Right kidney (tissue), 9 donors: ENCODE results near the gene GSPT2.
"Not testable (repeated sequence)": the region's sequence is repeated elsewhere in the genome, so short reads cannot be mapped to it uniquely, and the experiment has no call there.

Experiments used
- DNase-seq: peaks from one replicate; pipeline ENCODE4 v3.0.0-alpha.2; 2016
- long read RNA-seq, 8 donors: transcript quantifications; one replicate each; lab custom pipeline, GENCODE V29; 2026

GSPT2 gene
- long read RNA-seq, donor 1, transcript GSPT2-201 (1 exons, 2,802 nt), result major isoform, 28 of 28 reads
- long read RNA-seq, donor 1, partial matches to known transcripts, result 0 of 28 reads
- long read RNA-seq, donor 1, other reads (novel, unspliced or antisense), result 0 of 28 reads
- long read RNA-seq, donor 2, transcript GSPT2-201 (1 exons, 2,802 nt), result major isoform, 26 of 26 reads
- long read RNA-seq, donor 2, partial matches to known transcripts, result 0 of 26 reads
- long read RNA-seq, donor 2, other reads (novel, unspliced or antisense), result 0 of 26 reads
- long read RNA-seq, donor 3, transcript GSPT2-201 (1 exons, 2,802 nt), result major isoform, 15 of 15 reads
- long read RNA-seq, donor 3, partial matches to known transcripts, result 0 of 15 reads
- long read RNA-seq, donor 3, other reads (novel, unspliced or antisense), result 0 of 15 reads
- long read RNA-seq, donor 4, transcript GSPT2-201 (1 exons, 2,802 nt), result major isoform, 38 of 38 reads
- long read RNA-seq, donor 4, partial matches to known transcripts, result 0 of 38 reads
- long read RNA-seq, donor 4, other reads (novel, unspliced or antisense), result 0 of 38 reads
- long read RNA-seq, donor 5, transcript GSPT2-201 (1 exons, 2,802 nt), result major isoform, 27 of 27 reads
- long read RNA-seq, donor 5, partial matches to known transcripts, result 0 of 27 reads
- long read RNA-seq, donor 5, other reads (novel, unspliced or antisense), result 0 of 27 reads
- long read RNA-seq, donor 6, transcript GSPT2-201 (1 exons, 2,802 nt), result major isoform, 33 of 33 reads
- long read RNA-seq, donor 6, partial matches to known transcripts, result 0 of 33 reads
- long read RNA-seq, donor 6, other reads (novel, unspliced or antisense), result 0 of 33 reads
- long read RNA-seq, donor 7, transcript GSPT2-201 (1 exons, 2,802 nt), result major isoform, 57 of 57 reads
- long read RNA-seq, donor 7, partial matches to known transcripts, result 0 of 57 reads
- long read RNA-seq, donor 7, other reads (novel, unspliced or antisense), result 0 of 57 reads
- long read RNA-seq, donor 8, transcript GSPT2-201 (1 exons, 2,802 nt), result major isoform, 22 of 22 reads
- long read RNA-seq, donor 8, partial matches to known transcripts, result 0 of 22 reads
- long read RNA-seq, donor 8, other reads (novel, unspliced or antisense), result 0 of 22 reads

DNA sequence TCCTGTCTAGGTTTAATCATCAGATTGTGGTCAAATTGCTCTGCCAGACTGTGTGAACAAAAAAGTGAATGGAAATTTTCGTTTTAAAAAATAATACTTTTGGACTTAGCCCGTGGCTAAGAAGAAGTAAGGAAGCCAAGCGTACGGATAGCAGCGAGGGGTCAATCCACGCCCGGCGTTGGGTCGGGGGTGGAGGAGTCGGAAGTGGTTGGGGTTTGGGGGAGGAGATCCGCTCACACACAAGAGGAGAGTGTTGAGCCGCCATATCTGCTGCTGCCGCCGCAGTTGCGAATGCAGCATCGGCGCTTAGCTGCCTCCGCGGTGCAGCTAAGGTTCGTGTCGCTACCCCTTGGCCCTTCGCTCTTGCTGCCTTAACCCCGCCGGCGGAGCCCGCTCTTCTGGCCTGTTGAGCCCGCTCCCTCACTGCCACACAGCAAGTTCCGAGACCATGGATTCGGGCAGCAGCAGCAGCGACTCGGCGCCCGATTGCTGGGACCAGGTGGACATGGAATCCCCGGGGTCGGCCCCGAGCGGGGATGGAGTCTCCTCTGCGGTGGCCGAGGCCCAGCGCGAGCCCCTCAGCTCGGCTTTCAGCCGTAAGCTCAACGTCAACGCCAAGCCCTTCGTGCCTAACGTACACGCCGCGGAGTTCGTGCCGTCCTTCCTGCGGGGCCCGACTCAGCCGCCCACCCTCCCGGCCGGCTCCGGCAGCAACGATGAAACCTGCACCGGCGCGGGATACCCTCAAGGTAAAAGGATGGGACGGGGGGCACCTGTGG, at the start of gene GSPT2:
GSPT2 (plus strand) TSS at position 264 of the 779 bp plus-strand sequence; CDS start at position 449, 185 bp downstream.
- DNase-seq, result peak; percentile 83

DNA sequence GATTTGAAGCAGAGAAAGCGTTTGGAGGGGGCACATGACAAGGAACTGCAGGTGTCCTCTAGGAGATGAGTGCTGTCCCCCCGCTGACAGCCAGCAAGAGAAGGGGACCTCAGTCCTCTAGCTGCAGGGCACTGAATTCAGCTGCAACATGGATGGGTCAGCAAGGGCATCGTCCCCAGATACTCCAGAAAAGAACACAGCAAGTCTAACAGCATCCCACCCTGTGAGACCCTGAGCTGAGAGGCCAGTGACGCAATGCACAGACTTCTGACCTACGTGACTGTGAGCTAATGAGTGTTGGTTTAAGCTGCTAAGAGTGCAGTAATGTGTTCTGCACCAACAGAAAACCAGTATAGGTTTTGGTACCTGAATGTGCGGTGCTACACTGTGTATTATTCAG, 49.0 kb upstream of the GSPT2 start:
- no peak for DNase-seq

GRCh38 chrX:51697397-51697796, 45.8 kb upstream of the GSPT2 start:
- no peak for DNase-seq

DNA sequence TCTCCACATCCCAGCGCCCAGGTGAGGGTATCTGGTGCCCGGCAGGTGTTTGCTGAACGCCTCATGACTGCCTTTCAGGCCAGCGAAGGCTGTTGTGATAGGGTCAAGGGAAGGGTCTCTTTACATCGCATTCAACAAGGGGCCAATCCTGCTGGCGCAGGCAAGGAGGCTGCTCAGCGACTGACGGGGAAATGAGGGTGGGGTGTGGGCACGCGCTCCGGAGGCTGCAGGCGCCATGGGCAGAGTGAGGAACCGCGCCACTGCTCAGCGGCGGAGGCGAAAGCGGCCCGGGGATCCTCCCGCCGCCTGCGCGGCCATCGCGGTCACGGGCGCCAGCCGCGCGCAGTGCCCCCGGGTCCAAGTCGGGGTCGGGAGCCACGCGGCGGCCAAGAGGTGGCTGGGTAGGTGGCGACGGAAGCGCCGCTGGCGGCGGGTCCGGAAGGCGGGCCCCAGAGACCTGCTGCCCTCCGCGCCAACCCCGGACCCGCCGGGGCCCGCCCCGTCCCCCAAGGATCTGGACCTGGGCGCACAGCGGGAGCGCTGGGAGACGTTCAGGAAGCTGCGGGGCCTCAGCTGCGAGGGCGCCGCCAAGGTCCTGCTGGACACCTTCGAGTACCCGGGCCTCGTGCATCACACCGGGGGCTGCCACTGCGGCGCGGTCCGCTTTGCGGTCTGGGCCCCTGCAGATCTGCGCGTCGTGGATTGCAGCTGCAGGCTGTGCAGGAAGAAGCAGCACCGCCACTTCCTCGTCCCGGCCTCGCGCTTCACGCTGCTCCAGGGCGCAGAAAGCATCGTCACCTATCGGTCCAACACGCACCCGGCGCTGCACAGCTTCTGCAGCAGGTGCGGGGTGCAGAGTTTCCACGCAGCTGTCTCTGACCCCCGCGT, 32.7 kb upstream of the GSPT2 start, which contains the start of gene CENPVL1:
CENPVL1 (plus strand) TSS at position 236 of the 888 bp plus-strand sequence; CDS start at position 236, 0 bp downstream.
- DNase-seq, result not testable (repeated sequence)

DNA sequence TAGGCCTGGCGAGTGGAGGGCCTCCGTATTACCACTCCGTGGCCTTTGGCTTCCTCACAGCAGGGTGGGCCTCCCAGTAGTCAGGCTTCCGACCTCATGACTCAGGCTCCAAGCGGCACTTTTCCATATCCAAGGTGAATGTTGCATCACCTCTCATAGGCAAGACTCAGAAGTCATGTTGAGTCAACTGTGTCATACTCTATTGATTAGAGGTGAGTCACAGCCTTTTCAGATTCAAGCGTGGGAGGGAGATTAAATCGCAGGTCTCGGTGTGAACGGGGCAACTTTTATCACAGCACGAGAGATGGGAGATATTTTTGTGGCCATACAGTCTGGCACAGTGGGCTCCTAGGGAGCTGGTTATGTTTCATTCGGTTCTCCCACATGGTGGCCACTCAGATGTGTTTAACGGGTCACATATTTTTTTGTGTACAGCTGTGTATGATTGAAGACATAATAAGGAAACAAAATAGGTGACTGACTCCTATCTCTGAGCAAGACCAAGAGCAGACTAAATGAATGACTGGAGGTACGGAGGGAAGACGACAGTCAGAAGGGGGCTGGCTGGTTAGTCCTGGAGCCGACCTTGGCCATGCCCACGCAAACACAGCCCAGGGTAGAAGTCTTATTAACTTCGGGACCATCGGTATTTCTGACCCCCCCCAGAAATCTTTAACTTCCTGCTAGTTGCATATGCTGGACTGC, 30.1 kb upstream of the GSPT2 start:
- not testable (repeated sequence) for DNase-seq

DNA sequence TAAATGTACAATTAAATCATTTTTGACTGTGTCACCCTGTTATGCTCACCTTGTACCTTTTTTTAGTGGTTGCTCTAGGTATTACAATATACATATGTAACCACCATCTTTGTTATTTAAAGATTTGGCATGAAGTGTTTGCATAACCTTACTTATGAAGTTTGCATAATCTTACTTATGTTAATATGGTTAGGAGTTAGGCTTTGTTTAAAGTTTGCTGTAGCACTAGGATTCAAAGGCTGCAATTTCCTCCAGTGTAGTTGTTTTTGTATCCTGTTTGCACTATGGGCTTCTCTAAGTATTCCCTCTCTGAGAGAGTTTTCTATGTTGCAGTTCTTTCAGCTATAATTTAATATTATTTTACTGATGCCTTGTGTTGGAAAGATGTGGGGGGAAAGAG, 15.0 kb upstream of the GSPT2 start:
- no peak for DNase-seq

GRCh38 chrX:51737091-51737490, 6.2 kb upstream of the GSPT2 start:
- DNase-seq, result no peak

DNA sequence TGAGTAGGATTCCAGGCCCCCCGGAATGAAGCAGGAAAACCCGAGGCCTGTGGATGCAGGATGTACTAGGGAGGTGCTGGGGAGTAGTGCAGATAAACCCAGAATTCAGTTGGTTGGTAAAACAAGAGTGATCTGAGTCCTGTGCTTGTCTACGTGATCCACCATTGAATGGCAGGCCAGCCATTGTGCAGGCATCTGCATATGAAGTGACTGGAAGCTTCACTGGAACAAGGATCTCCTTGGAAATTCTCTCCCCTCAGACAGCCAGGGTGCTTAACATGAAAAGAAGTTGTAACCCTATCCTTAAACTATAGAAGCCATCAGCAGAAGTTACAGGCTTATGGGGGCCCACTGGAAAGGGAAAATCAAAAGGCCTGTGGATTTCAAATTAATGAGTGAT, 656 bp upstream of the GSPT2 start:
- DNase-seq, result no peak

GRCh38 chrX:51747671-51748070, 4.4 kb downstream of the GSPT2 start:
- DNase-seq, result no peak

- no peak for DNase-seq
These were observed 16.0 kb downstream of the GSPT2 start for GRCh38 chrX:51759055-51759839.

DNA sequence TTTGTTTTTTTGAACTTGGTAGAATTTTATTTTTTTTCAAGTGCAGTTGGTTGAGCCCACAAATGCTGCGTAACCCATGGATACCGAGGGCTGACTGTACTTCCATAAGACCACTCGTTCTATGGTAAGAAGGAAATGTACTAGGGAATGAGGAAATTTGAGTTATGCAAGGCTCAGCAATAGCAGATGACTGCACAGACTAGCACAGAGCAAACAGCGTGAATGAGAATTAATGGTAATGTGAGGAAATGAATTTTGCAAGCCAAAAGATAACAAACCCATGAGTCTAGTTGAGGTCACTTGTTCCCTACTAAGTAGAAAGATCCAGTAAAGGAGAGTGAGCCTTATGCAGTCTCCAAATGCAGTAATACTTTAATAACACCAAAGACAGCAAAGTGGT, 17.4 kb downstream of the GSPT2 start:
- DNase-seq, result no peak

DNA sequence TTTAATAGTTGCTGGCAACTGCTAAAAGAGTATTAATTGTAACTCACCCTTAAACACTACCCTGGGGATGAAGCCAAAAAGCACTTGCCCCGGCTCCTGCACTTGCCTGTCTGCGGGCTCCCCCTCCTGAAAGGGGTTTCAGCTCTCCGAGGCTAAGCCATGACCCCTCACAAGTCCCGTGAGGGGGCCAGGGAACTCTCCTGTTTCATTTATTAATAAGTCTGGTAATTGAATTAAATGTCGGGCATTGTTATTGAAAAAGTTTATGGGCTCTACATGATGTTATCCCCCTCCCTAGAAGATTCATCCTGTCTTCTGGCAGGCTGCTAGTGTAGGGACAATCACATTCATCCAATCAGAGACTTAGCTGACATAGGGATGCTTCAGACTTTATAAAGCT, 23.3 kb downstream of the GSPT2 start:
- DNase-seq, result no peak

GRCh38 chrX:51776851-51777250, 33.6 kb downstream of the GSPT2 start:
- DNase-seq, result no peak

GRCh38 chrX:51779306-51779705, 36.1 kb downstream of the GSPT2 start:
- DNase-seq, result no peak

DNA sequence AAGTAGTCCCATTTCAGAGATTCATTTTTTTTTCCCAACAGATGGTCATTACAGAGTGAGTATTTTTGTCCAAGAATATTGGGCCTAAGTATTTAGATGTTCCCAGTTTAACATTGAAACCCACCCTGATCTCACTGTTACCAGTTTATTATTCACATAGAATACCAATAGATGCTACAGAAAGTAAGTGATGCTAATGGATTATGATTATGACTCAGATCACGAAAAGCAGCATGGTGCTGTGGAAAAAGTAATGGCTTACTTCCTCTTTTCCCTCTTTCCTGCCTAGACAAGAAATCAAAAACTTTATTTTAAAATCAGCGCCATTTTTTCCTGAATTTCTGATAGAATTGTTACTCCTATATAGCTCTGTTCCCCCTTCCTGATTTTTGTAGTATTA, 51.9 kb downstream of the GSPT2 start:
- no peak for DNase-seq
